Measurements from ENCODE around the gene CPSF4L.
"Not testable (repeated sequence)": the region's sequence is repeated elsewhere in the genome, so short reads cannot be mapped to it uniquely, and the experiment has no call there.

CPSF4L gene

DNA sequence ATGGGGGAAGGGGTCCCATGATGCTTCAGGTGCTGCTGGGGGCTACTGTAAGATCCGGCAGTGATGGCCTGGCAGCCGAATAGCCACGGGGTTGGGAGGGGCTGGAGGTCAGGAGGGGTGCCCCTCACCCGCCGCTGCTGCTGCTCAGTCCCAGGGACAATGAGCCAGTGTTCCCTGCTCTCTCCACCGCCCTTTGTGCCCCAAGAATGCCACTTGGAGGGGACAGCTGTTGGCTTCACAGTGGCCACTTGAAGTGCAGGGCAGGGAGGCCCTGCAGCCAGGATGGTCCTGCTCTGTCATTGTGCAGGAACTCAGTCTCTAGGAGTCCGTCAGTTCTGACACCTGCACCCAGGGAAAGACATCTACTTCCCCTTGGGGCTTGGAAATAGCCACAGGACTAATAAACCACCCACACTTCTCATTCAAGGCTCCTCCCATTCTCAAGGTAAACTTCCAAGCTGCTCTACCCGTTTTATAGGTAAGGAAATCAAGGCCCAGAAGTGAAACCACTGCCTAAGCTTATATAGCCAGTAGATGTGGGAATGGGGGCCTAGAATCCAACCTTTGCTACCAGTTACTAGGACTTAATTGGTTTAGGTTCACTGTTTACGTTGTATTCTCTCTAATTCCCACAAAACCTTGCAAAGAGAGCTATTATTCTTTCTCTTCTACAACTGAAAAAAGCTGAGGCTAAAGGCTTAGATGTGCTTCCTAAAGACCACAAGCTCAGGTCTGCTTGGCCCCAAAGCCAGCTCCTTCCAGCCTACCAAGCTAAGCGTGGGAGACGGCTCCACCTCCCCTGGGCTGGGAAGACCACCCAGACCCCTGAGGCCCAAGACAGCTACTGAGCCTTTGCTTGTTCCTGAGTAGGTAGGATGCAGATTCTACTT lies 6.2 kb upstream of the CPSF4L start:
- DNase-seq, result no peak

DNA sequence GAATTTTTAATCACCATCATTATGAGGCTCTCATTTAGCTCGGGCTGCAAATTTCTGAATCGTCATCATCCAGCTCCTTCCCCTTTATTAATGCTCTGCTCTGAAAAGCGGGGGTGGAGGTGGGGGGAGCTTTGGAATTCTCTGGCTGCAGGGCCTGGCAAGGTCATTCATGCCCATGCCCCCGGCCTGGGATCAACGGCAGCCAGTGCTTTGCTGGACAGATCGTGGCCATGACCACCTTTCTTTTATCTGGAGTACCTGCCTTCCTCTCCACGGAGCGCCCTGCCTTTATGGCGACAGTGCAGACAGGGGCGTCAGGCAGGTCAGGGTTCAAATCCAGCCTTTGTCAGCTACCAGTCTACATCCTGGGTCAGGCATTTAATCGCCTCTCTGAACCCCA lies 5.1 kb upstream of the CPSF4L start:
- no peak for DNase-seq

GRCh38 chr17:73265646-73266640 lies 4.3 kb upstream of the CPSF4L start:
- no peak for DNase-seq

GRCh38 chr17:73264448-73264847 lies 2.8 kb upstream of the CPSF4L start:
- DNase-seq, result not testable (repeated sequence)

GRCh38 chr17:73262676-73263642 lies 1.3 kb upstream of the CPSF4L start:
- no peak for DNase-seq

- DNase-seq, result no peak
Observed at GRCh38 chr17:73261952-73262675, 434 bp upstream of the CPSF4L start.

GRCh38 chr17:73257516-73257915 lies 4.2 kb downstream of the CPSF4L start:
- DNase-seq, result no peak

- no peak for DNase-seq
Observed at GRCh38 chr17:73256220-73256619, 5.5 kb downstream of the CPSF4L start.

DNA sequence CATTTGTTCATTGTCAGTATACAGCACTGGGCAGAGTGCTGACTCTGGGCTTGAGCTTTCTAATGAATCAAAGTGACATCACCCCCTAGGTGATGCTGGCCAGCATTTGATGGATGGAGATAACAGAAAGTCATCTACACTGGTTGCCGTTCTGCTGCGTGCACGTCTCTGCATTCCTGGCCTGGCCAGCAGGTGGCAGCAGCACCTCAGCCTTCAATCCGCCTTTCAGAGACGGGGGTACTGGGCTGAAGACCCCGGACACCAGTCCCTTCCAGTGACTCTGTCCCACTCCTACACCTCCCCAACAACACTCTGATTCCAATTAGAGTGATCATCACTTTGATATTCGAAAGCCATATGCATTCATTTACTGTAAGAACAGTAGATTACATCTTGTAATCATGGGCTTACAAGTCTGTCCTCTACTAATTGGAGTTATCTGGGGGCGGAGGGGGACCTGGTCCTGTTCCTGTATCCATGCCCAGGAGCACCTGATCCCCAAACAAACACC lies 6.0 kb downstream of the CPSF4L start:
- DNase-seq, result peak; percentile 21

DNA sequence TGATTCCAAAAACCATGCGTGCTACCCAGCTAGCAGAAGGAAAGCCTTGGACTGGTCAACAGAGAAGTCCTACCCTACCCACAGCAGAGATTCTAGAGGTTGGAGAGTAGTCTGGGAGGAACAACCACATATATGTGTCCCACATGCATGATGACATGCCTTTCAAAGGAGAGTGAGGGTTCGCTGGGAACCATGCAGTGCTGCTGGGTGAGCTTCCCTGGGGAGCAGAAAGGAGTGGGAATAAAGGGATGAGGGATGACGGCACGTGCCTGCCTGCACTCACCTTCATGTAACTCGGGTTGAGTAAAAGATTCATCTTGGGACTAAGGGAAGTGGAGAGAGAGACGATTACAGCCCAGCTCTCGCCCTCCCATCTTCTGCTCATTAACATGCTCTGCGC lies 9.8 kb downstream of the CPSF4L start:
- DNase-seq, result no peak

DNA sequence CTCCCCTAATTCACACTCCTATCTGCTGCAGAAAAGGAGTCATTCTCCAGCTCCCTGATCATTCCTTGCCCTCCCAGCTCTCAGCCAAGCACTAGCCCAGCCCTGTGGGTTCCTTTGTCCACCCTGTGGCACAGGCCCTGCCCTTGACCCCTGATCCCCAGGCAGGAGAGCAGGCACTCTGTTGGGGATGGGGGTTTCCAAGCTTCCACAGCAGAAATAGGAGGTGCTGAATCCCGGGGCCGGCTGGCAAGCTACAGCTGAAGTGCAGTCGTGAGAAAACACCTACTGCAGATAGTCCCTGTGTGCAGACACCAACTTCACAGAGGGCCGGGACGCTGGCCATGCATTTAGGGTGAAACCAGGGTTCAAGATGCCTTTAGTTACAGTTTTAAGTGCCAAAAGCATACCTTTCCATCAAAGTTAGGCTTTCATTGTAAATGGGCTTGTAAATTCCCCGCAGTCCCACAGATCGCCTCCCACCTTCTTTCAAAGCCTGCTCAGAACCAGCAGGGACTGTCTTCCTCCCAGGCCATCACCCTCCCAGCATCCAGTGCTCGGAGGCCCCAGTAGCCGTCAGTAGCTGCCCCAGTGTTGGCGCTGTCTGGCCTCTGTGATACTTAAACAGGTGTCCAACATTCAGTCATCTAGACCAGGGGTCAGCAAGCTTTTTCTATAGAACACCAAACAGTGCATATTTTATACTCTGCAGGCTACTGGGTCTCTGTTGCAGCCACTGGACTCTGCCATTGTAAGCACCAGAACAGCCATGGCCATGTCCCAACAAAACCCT lies 10.6 kb downstream of the CPSF4L start:
- no peak for DNase-seq

DNA sequence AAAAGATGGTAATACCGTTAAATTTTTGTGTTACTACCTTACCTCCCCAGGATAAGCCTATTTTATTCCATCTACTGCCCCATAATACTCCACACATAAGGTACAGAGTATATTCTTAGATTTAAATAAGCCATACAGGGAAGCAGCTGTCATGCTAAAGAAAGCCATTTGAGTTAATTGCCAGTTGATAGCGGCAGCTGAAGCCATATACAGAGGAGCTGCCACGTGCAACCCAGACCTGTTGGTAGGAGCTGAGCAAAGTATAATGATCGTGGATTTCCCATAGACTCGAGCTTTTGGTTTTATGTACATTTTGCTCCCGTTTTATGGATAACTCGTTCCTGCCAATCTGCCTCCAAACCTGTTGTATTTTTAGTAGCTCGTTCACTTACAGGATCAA lies 12.0 kb downstream of the CPSF4L start:
- no peak for DNase-seq

GRCh38 chr17:73248532-73248931 lies 13.1 kb downstream of the CPSF4L start:
- no peak for DNase-seq

DNA sequence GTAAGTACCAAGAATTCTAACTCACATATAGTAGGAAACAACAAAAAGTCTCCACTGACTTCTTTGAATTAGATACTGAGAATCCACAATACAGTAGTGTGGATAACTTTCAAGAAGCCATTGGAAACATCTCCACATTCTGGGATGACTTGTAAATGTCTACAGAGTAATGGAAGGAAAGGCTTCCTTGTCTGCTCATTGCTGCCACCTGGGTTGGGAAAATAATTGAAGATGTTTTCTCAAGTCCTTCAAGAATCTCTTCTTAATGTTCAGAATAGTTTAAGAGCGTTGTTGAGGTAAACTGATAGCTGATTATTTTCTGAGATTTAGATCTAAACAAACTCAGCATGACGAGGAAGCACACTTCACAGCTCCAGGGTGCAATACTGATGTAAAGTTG lies 14.0 kb downstream of the CPSF4L start:
- no peak for DNase-seq

- no peak for DNase-seq
Observed at GRCh38 chr17:73240561-73240960, 21.1 kb downstream of the CPSF4L start.

- no peak for DNase-seq
Observed at GRCh38 chr17:73237714-73238113, 24.0 kb downstream of the CPSF4L start.

DNA sequence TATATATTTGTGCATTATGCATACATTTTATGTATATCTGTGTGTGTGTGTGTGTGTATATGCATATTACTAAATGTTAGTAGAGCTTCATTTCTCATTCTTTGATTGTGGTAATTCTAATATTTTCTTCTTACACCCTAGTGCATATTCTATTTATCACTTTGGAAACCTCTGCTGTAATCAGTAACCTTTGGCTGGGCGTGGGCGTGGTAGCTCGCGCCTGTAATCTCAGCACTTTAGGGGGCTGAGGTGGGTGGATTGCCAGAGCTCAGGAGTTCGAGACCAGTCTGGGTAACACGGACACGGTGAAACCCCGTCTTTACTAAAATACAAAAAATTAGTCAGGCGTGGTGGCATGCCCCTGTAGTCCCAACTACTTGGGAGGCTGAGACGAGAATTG lies 26.9 kb downstream of the CPSF4L start:
- DNase-seq, result no peak

- DNase-seq, result peak; percentile 46
Observed at GRCh38 chr17:73232587-73233373, 28.9 kb downstream of the CPSF4L start.

DNA sequence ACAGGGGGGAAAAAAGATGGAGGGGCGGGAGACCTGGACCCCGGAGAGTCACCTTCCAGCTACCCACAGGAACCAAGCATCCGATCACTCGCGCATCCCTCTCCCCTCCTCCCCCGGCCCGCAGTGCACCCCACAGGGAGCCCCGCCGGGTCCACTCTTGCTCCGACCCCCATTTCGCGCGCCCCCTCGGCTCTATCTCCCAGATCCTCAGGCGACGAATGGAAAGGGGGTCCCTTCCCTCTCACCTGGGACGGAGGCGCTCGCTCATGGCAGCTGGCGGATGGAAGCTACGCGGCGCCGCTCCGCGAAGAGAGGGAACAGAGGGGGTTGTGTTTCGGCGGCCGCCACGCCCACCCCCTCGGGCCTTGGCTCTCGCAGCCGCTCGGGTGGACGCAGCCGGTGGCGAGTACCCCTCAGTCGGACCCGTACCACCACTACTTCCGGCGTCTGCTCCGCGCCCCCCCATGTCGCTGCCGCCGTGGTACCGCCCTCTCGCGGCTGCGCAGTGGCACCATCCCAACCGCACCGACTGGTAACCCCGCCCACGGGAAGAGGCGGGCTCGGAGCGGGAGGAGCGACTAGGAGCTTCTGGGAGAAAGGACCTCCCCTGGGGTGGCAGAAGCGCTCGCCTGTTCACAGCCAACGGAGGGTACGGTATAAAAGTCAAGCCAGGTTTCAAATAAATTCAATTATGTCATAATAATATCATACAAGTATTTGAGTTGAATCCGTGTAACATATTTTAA lies 29.7 kb downstream of the CPSF4L start:
- DNase-seq, result peak; percentile 97

Measured in stimulated activated naive CD4-positive, alpha-beta T cell treated with Interleukin-2 at 50 U/mL for 16 hours (primary cell).